ENCODE measurements around the gene COL5A1.

GRCh38 chr9:134618163-134618832 is 23.3 kb upstream of the COL5A1 start:
- no peak for TF ChIP-seq CTCF (optimal IDR thresholded peaks at IDR 0.05 in 1 of 3, IDR thresholded peaks at IDR 0.05 in 1 of 3, conservative IDR thresholded peaks at IDR 0.05 in 1 of 3; ENCODE audit: extremely low read depth in 1 of 3, insufficient read depth in 2 of 3, low read length in 3 of 3)
- TF ChIP-seq EZH2 (IDR thresholded peaks at IDR 0.05; ENCODE audit: low read length) = no peak
